HG02938 (cell line): ENCODE data around the gene NPVF.

Source experiments
- ATAC-seq: cut with Tn5 transposase; IDR thresholded peaks from one replicate; pipeline ENCODE4 v1.9.1; 2021; ENCODE audit warnings: mild to moderate bottlenecking, moderate library complexity; ENCODE audit not compliant: unreplicated experiment

The NPVF gene

DNA sequence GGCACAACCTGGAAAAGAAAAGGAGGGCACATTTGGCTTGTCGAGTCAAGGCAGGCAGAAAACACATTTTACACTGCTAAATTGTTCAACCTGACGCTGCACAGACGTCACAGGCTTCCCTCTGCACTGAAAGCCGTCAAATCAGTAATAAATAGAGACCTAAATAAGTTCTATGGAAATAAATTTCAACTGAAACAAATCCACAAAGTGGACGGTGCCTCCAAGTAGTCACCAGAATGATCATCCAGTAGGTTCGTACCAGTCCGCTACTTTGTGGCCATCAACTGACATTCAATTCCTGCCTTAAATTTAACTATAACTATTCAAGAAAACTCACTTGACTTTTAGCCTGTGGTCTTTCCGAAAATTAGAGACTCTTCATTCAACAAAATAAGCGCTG, 49.0 kb downstream of the NPVF start:
- ATAC-seq: no peak
